Posterior vena cava (tissue), 2 donors: Measurements from ENCODE around the gene ZDHHC12. TPM values are rescaled to one million over a fixed set of nuclear protein-coding genes. Genes with fewer than 3 reads are reported as not detected.

Experiments
- DNase-seq: peaks from one replicate; pipeline ENCODE4 v3.0.0-alpha.2; 2020; ENCODE audit warnings: low spot score
- intact Hi-C, 2 donors: fragments of 100-400 bp; cut with DNase I; formaldehyde crosslinking; loops; one replicate each; pipeline versions ENCODE4 v1.14.1 to v1.14.2; 2022 to 2023
- total RNA-seq, 2 donors: library from RNA; stranded (reverse); fragmentation: NEBNext Ultra II Directional; extraction: Animal tissue kit (Norgen Biotek cat#: 25700); gene quantifications; one replicate each; pipeline ENCODE4 v1.2.1, GENCODE V29; 2021
- donor health status: DM: yes; HTN: yes; CAD: no.
- donor health status: DM: yes; HTN: yes; CAD: no.

The ZDHHC12 gene
- total RNA-seq, 2 donors from 2014 or later: 8.3 to 8.6 TPM

DNA sequence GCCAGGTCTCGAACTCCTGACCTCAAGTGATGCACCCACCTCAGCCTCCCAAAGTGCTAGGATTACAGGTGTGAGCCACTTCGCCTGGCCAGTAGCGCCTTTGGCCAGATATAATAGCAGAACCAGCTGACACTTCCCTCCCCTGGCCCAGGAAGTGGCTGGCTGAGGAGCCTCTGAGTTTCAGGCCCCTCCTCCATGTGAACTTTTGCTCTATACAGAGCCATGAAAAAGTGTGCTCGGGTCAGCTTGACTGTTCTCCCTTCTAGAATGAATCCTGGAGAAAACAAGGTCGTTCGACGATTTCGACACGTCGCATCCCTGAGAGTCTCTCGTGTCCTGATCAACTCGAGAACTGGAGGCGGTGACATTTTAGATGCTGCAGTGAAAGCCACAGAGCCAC, 8.6 kb upstream of the ZDHHC12 start:
- DNase-seq: no peak
- intact Hi-C loops: no loop called here

DNA sequence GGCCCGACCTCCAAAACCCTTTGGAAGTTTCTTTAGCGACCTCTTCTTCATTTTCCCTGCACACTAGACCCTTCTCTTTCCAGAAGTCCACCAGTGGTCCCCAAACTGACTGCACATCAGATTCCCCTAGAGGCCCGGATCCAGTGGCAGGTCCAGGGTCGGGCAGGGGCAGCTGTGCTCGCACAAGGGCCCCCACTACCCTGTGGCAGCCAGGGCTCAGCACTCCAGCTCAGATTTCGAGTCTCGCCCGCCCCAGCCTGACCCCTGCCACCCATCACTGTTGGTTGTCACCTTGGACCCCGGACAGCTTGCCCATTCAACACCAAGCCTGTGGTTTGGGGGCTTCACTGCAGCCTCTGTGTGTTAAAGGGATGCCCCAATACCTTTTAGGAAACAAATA, 7.8 kb upstream of the ZDHHC12 start:
- intact Hi-C loops: no loop called here
- DNase-seq: peak; percentile 79

DNA sequence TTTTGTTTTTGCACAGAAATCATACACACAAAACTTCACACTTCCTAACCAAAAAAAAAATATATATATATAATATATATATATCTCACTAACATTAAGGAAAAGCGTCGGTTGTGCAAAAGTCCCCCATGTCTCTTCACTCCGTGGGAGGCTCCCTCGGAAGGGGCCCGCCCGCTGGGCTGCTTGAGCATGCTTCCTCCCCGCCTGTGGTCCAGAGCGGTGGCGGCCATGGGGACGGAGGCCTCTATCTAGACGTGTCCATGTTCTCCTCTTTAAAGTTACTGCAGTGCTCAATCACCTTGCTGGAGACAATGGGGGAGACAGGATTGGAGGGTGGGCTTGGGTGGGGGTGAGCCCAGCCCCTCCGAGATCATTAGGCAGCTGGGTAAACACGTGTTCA, 7.2 kb upstream of the ZDHHC12 start:
- peak; percentile 73 for DNase-seq
- intact Hi-C loops: no loop called here

- intact Hi-C loops: no loop called here
- DNase-seq: peak; percentile 70
These were observed 6.0 kb upstream of the ZDHHC12 start for GRCh38 chr9:128729766-128730517.

GRCh38 chr9:128729302-128729701, 5.4 kb upstream of the ZDHHC12 start:
- DNase-seq: no peak
- intact Hi-C loops: no loop called here

GRCh38 chr9:128728298-128728697, 4.4 kb upstream of the ZDHHC12 start:
- intact Hi-C loops: no loop called here
- DNase-seq: no peak

DNA sequence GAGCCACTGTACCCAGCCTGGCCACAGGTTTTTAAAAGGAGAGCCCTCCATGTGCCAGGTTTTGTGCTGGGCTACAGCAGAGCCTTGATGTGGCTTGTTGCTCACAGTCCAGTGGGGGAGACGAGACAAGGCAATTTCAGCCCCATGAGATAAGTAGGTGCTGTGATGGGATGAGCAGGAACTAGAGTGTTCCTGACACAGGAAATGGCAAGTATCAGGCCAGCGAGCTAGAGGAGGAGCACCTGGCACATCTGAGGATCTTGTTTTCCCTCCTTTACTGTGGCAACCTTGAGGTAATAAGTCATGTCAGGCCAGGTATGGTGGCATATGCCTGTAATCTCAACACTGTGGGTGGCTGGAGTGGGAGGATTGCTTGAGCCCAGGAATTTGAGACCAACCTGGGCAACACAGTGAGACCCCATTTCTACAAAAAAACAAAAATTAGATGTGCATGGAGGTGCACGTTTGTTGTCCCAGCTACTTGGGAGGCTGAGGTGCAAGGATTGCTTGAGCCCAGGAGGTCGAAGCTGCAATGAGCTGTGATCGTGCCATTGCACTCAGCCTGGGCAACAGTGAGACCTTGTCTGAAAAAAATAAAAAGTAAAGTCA, 3.8 kb upstream of the ZDHHC12 start:
- no peak for DNase-seq
- intact Hi-C loops: no loop called here

- peak; percentile 83 for DNase-seq
- intact Hi-C loops: no loop called here
These were observed 851 bp upstream of the ZDHHC12 start for GRCh38 chr9:128724744-128725211.

DNA sequence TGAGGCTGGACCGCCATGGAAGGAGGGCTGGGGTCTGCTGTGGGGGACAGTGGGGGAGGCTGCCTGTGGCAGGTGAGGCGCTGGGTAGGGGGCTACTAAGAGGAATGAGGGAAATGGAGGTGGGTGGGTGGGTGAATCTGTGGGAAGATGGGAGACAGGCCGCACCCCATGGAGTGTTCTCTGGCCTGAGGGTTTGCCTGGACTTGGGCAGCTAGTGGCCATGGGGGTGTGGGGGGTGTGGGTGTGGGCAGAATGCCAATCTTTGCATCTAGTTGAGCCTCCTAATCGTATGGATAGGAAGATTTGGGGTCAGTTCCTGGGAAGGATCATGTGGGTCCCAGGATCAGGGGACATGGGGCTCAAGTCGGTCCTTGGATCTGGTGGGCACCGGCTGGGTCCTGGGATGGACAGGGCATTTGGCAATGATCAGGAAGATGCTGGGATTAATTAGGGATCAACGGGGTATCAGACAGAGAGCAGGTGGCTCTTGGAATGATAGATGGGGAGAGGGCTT, 518 bp downstream of the ZDHHC12 start:
- intact Hi-C loops: no loop called here
- DNase-seq: peak; percentile 77

GRCh38 chr9:128722380-128723351, 1.3 kb downstream of the ZDHHC12 start:
- DNase-seq: peak; percentile 73
- intact Hi-C loops: no loop called here

DNA sequence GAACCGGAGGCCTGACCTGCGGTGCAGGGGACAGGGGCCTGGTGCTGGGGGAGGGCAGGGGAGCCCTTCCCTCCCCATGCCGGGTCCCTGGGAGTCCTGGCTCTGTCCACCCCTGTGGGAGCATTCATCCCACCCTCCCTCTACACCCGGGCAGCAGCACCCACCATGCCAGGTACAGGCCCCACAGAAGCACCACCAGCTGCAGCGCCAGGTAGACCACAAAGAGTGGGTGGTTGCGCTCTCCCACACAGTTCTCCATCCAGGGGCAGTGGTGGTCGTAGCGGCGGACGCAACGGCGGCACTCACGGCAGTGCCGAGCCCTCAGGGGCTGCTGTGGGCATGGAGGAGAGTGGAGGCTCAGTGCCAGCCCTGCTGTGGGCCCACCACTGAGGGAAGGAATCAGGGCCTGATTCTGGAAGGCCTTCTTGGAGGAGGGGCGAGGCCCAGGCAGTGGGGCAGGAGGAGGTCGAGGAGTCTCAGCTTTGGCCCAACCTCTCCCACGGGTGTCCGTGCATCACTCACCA, 2.4 kb downstream of the ZDHHC12 start:
- DNase-seq: peak; percentile 72
- intact Hi-C loops: no loop called here

- intact Hi-C loops: no loop called here
- no peak for DNase-seq
These were observed 3.0 kb downstream of the ZDHHC12 start for GRCh38 chr9:128720841-128721486.

DNA sequence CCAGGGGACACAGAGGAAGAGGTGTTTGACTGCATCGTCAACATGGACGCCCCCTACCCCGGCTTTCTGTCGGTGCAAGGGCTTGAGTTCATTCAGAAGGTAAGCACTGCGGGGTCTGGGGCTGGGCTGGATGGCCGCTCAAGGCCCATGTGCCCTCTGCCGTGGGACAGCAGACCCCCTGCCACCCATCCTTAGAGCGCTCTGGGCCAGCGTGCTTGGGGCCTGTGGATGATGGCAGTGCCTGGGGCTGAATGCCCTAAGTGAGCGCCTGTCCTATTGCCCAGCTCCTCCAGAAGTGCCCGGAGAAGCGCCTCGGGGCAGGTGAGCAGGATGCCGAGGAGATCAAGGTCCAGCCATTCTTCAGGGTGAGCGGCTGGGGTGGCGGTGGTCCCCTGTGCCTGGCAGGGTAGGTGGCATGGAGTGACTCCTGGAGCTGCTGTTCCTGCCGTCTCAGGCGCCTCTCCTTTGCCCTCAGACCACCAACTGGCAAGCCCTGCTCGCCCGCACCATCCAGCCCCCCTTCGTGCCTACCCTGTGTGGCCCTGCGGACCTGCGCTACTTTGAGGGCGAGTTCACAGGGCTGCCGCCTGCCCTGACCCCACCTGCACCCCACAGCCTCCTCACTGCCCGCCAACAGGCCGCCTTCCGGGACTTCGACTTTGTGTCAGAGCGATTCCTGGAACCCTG, 3.9 kb downstream of the ZDHHC12 start:
- DNase-seq: peak; percentile 79
- intact Hi-C loops: no loop called here

- intact Hi-C loops: no loop called here
- no peak for DNase-seq
These were observed 5.5 kb downstream of the ZDHHC12 start for GRCh38 chr9:128718475-128718874.

GRCh38 chr9:128718047-128718446, 5.9 kb downstream of the ZDHHC12 start:
- intact Hi-C loops: no loop called here
- DNase-seq: no peak

- intact Hi-C loops: no loop called here
- DNase-seq: peak; percentile 70
These were observed 7.2 kb downstream of the ZDHHC12 start for GRCh38 chr9:128716581-128717254.

DNA sequence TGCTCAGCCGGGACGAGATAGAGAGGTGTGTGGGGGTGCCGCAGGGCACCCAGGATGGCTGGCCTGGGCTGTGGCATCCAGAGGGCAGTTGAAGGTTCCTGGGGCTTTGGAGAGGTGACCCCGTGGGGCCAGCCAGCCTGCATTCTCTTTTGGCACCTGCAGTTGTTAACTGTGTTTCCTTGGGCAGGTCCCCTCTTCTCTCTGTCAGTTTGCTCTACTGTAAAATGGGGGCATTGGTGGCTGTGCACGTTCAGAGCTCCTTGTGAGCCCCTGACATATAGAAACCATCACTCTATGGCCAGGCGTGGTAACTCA, 8.5 kb downstream of the ZDHHC12 start:
- intact Hi-C loops: no loop called here
- DNase-seq: no peak
